CD1c-positive myeloid dendritic cell (primary cell): ENCODE data around the gene KIF26B.
"Not testable (repeated sequence)": the region's sequence is repeated elsewhere in the genome, so short reads cannot be mapped to it uniquely, and the experiment has no call there.

Source experiments
- DNase-seq: peaks from one replicate; pipeline ENCODE4 v3.0.0-alpha.2; 2016; ENCODE audit errors: extremely low spot score

KIF26B gene

DNA sequence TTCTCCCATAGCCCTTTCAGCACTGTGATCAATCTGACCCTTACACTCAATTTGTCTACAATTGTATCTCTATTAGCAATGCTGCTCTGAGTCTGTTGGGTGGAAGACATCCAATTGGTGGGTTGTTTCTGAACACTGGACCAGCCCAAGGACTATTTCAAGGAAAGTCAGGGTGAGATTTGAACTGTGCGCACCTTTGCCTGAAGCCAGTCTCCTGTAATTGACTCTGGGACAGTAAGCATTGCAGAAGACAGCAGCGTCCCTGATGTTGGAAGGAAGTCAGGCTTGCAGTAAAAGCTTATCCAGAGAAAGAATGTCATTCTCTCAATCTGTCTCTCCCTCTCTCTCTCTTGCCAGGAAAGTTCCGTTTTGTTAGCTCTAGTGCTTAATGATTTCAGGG, 233.9 kb downstream of the KIF26B start:
- no peak for DNase-seq

DNA sequence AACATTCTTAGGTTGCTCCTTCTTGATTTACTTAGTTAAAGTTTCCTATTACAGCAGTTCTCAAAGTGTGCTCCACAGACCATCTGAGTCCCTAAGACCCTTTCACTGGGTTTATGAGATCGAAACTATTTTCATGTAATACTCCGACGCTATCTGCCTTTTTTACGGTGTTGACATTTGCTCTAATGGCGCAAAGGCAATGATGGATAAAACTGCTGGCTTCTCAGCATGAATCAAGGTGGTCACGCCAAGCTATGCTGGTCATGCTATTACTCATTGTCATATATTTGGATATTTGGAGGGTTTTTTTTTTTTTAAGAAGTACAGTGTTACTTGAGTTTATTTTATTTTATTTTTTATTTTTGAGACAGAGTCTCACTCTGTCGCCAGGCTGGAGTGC, 235.1 kb downstream of the KIF26B start:
- no peak for DNase-seq

- no peak for DNase-seq
Measured at GRCh38 chr1:245390975-245391374, 236.2 kb downstream of the KIF26B start.

GRCh38 chr1:245393694-245394093, 238.9 kb downstream of the KIF26B start:
- no peak for DNase-seq

DNA sequence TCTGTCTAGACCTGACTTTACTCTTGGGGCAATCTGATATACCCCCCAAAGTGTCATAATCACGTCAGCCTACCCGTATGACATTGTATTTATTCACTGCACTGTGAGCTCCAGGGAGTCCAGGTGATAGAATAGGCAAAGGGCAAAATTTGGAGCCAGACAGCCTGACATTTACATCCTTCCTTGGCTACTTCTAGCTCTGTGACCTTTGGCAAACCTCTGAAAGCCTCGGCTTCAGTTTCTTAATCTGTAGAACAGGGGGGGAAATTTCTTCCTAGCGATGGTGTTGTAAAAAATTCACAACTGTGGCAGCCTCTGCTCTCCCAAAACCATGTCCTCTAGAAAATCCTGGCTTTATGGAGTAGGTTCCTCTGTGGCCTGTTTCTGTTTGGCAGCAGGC, 240.9 kb downstream of the KIF26B start:
- DNase-seq, result no peak

GRCh38 chr1:245396615-245397014, 241.8 kb downstream of the KIF26B start:
- DNase-seq, result no peak

DNA sequence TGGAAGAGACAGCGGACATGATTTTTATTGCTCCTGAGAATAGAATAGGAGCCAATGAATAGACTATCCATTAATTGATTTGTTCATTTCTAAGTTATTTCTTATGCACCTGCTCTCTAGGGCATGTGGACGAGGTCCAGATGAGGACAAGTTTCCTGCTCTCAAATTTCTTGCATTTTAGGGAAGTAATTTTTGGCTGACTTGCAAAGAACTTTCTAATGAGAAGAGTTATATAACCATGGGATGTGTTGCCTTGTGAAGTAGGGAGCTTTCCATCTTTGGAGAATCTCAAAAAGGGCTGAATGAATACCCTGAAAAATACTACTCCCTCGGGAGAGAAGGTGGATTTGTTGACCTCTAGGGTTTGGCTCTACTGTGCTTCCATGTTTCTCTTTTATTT, 243.0 kb downstream of the KIF26B start:
- no peak for DNase-seq

DNA sequence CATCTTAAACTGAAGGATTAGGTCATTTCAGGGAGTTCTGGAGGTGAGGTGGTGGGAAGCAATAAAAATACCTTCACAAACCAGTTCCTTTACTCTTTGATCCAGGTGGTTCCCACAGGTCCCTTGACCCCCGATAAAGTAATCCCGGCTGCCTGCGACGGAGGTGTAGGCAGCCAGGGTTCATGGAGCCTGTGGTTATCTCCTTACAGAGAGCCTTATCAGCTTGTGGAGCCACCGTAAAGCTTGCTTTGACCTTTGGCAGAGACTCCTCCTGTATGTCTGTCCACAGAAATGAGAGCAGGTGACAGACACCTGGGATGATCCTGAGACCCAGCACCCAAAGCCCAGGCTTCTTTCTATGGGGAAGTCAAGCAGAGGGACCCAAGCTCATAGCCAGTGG, 243.4 kb downstream of the KIF26B start:
- no peak for DNase-seq

- DNase-seq, result no peak
Measured at GRCh38 chr1:245401881-245402587, 247.2 kb downstream of the KIF26B start.

GRCh38 chr1:245402998-245403397, 248.2 kb downstream of the KIF26B start:
- DNase-seq, result not testable (repeated sequence)

- no peak for DNase-seq
Measured at GRCh38 chr1:245404527-245404926, 249.7 kb downstream of the KIF26B start.

DNA sequence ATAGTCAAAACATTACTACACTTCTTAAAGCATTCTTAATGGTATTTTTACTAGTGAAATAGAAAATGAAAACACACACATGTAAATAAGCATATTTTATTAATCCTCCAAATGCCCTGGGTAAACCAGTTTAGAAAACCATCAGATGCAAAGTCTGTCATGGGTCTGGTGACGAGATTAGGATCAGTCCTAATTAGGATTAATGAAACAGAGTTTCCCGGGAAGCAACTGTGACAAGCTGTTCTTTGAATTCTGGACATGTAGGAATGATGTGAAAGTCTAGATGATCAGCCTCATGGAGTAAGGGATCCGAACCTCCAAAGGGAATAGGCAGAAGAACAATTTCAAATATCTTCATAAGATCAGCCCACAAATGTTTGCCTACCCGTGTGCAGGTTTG, 250.2 kb downstream of the KIF26B start:
- DNase-seq, result no peak

DNA sequence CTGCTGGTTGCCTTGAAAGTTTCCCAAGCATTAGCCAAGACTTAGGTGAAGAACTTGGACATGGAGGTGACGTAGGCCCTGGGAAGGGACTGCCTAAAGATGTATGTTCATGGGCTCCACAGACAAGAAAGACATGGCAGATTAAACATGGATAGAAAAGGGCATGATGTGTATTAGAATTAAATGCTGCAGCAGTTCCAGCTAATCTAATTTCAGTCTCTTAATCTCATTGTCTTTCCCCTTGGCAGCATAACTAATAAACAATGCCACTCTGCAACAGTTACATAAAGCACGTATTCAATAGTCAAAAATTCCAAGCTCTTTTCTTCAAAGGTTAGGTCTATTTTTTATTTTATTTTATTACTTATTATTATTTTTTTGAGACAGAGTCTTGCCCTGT, 251.6 kb downstream of the KIF26B start:
- no peak for DNase-seq

- DNase-seq, result no peak
Measured at GRCh38 chr1:245407983-245408382, 253.2 kb downstream of the KIF26B start.

GRCh38 chr1:245409341-245410195, 254.8 kb downstream of the KIF26B start:
- DNase-seq, result no peak

DNA sequence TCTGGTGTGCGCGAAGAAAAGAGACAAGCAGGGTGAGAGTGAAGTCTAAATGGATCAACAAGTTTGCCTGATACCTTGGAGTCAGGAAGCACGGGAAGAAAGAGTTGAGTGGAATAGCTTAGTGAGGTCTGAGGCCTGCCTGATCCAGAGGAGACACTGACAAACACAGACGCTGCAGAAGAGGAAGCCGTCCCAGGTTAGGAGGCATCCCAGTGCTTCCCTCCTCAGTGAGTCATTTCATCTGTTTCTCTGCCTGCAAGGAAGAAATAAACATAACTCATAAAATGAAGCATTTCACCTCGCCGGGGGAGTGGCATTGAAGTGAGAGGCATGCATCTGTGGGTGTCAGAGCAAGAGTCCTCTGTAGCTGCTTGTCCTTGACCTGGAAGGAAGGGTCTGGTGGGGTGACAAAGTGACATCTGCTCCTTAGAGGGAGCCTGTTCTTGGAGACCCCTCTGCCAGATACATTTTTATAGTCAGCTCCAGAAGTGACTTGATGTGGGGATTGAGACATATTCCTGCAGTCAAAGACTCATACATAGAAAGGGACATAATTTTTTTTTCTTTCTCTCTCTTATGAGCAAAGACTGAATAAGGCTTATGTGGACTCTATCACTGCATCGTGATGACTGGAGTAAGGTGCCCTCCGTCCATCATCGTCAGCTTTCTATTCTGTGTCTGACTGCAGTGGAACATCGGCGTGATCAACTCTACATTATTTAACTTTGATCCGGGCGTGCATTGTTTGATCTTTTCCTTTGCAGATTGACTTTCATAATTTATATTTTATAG, 256.7 kb downstream of the KIF26B start:
- DNase-seq, result no peak

DNA sequence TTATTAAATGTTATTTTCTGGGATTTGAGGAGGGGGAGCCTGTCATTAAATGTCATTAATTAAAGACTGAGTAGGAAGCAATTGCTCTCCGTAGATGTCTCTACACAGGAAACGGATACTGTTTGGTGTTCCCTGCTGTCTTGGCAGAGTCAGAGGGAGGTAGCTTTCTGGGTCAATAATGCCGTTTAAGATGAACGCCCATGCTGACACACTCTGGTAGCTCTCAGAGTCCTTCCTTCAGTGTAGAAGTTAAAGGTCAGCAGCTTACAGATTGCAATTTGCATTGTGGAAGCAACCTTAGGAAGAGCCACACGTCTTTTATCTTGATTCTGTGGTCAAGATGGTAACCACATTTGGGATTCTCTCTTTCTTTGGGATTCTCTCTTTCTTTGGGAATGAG, 257.5 kb downstream of the KIF26B start:
- no peak for DNase-seq

DNA sequence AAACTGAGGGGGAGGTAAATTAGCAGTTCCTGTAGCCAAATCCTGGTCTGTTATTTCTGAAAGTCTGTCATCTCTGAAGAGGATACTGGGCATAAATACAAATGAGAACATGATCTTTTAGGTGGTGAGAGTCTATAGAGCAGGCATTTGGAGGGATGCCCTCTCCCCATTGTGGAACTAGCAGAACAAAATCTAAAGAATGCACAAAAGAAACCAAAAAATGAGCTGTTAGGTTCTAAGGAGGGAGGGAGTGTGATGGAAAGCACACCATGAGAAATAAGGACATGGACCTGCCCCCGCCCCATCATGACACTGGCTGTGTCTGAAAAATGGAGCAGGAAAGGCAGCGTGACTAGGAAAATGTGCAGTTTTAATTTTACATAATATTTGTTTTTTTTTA, 262.0 kb downstream of the KIF26B start:
- no peak for DNase-seq

GRCh38 chr1:245418077-245418476, 263.3 kb downstream of the KIF26B start:
- DNase-seq, result no peak

DNA sequence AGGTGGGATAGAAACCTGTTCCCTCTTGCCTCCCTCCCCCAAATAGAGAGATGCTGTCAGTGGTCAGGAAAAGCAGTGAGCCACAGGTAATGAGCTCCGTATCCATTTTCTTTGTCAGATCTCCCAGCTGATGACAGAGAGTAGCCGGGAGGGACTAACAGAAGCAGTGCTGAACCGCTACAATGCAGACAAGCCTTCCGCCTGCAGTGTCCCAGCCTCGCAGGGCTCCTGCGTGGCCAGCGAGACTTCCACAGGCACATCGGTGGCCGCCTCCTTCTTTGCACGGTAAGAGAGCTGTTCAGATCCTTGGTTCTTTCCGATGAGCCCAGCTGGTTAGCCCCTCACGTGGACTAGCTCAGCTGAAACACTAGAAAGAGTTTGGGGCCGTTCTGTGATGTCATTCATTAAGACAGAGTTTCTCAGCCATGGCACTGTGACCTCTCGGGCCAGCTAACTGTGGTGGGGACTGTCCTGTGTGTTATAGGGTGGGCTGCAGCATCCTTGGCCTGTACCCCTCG, 264.7 kb downstream of the KIF26B start:
- no peak for DNase-seq

DNA sequence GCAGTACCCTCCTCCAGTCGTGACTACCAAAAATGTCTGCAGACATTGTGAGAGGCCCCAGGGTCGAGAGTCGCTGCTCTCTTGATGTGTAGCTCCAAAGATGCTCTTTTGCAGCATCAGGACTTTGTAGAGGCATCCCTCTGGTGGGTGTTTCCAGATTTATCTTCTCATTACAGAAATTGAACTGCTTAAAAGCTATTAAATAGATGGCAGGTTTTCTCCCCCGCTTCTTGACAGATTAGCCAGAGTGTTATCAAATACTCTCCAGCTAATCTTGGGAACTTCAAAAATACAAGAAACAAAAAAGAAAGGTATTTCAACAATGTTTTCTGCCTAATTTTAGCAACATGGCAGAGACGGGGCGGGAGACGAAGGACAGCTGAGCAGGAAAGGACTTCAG, 265.2 kb downstream of the KIF26B start:
- DNase-seq, result no peak

DNA sequence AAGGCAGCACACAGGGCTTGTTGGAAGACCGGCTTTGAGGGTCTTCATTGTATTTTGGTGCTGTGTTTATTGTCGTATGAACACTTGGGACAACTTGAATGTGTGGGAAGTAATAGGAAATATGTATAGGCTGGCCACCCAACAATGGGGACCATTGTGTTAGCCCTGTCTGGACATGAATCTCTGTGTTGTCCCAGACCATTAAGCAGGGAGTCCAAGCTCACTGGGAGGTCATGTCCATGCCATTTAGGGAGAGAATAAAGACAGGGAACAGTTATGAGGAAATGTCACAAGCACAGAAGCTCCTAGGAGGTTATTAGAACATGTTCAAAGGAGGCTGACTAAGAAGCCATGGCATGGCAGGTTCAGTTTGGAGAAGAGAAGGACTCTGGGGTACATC, 266.1 kb downstream of the KIF26B start:
- no peak for DNase-seq
